ENCODE results near the gene MKI67.

- no peak for TF ChIP-seq CTCF (IDR thresholded peaks at IDR 0.05)
- TF ChIP-seq, protein P1, sequence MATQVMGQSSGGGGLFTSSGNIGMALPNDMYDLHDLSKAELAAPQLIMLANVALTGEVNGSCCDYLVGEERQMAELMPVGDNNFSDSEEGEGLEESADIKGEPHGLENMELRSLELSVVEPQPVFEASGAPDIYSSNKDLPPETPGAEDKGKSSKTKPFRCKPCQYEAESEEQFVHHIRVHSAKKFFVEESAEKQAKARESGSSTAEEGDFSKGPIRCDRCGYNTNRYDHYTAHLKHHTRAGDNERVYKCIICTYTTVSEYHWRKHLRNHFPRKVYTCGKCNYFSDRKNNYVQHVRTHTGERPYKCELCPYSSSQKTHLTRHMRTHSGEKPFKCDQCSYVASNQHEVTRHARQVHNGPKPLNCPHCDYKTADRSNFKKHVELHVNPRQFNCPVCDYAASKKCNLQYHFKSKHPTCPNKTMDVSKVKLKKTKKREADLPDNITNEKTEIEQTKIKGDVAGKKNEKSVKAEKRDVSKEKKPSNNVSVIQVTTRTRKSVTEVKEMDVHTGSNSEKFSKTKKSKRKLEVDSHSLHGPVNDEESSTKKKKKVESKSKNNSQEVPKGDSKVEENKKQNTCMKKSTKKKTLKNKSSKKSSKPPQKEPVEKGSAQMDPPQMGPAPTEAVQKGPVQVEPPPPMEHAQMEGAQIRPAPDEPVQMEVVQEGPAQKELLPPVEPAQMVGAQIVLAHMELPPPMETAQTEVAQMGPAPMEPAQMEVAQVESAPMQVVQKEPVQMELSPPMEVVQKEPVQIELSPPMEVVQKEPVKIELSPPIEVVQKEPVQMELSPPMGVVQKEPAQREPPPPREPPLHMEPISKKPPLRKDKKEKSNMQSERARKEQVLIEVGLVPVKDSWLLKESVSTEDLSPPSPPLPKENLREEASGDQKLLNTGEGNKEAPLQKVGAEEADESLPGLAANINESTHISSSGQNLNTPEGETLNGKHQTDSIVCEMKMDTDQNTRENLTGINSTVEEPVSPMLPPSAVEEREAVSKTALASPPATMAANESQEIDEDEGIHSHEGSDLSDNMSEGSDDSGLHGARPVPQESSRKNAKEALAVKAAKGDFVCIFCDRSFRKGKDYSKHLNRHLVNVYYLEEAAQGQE (IDR thresholded peaks at IDR 0.05): no peak
- no peak for TF ChIP-seq RAD21 (conservative IDR thresholded peaks at IDR 0.05 in 1 of 2, IDR thresholded peaks at IDR 0.05 in 1 of 2)
- no peak for TF ChIP-seq CHD2 (IDR thresholded peaks at IDR 0.05; ENCODE audit: low read length, partially characterized antibody)
- no peak for TF ChIP-seq POLR2A (IDR thresholded peaks at IDR 0.05; ENCODE audit: low read length)
- TF ChIP-seq JUN (IDR thresholded peaks at IDR 0.05): no peak
- no peak for TF ChIP-seq RFX5 (IDR thresholded peaks at IDR 0.05)
- no peak for TF ChIP-seq EP300 (IDR thresholded peaks at IDR 0.05)
- no peak for TF ChIP-seq SMC3 (IDR thresholded peaks at IDR 0.05)
- no peak for TF ChIP-seq KDM5A (IDR thresholded peaks at IDR 0.05)
- no peak for TF ChIP-seq ELK1 (IDR thresholded peaks at IDR 0.05; ENCODE audit: low read depth, low read length)
- TF ChIP-seq RNF2 (IDR thresholded peaks at IDR 0.05; ENCODE audit: borderline replicate concordance, low read depth): no peak
These were observed 16.5 kb downstream of the MKI67 start for GRCh38 chr10:128109707-128110106.
